Natural killer cell (primary cell): Measurements from ENCODE around the gene SCGB1C1. TPM values are rescaled to one million over a fixed set of nuclear protein-coding genes. Genes with fewer than 3 reads are reported as not detected.

Source experiments
- ATAC-seq, 3 donors: fragments of 150-1000 bp in 2 of 3; fragments of 200-7000 bp in 1 of 3; cut with Tn5 transposase; 1 replicate in 1 of 3; 2 replicates in 2 of 3; pipeline ENCODE4 v1.10.0; 2021; ENCODE audit warnings: mild to moderate bottlenecking in 2 of 3, moderate library complexity in 2 of 3
- DNase-seq, 2 donors: peaks; one replicate each; pipeline versions ENCODE4 v3.0.0 to v3.0.0-alpha.2; 2013 to 2021; ENCODE audit warnings: mixed read lengths in 1 of 2
- H3K27ac ChIP-seq: one replicate; pipeline ENCODE4 v1.5.1; 2013; ENCODE audit warnings: mild to moderate bottlenecking, low read length
- H3K27me3 ChIP-seq: one replicate; pipeline ENCODE4 v1.6.1; 2013; ENCODE audit warnings: low read length; ENCODE audit not compliant: control insufficient read depth, insufficient read depth
- H3K36me3 ChIP-seq: one replicate; pipeline ENCODE4 v1.6.1; 2013; ENCODE audit warnings: low read length; ENCODE audit not compliant: control insufficient read depth, insufficient read depth
- H3K4me1 ChIP-seq: one replicate; pipeline ENCODE4 v1.6.1; 2013; ENCODE audit warnings: low read length; ENCODE audit not compliant: control insufficient read depth, insufficient read depth
- H3K4me3 ChIP-seq: one replicate; pipeline ENCODE4 v1.5.1; 2013; ENCODE audit warnings: low read length
- H3K9me3 ChIP-seq: one replicate; pipeline ENCODE4 v1.6.1; 2013; ENCODE audit warnings: low read length; ENCODE audit not compliant: control insufficient read depth, insufficient read depth
- H3K27ac Mint-ChIP-seq, 2 donors: one replicate each; pipeline ENCODE4 v1.8.0; 2022; ENCODE audit warnings: mild to moderate bottlenecking in 2 of 2, mixed read lengths in 2 of 2, moderate library complexity in 1 of 2
- H3K27me3 Mint-ChIP-seq, 2 donors: one replicate each; pipeline ENCODE4 v1.8.0; 2022; ENCODE audit warnings: low read depth in 2 of 2, mixed read lengths in 2 of 2
- H3K36me3 Mint-ChIP-seq: one replicate; pipeline ENCODE4 v1.8.0; 2022; ENCODE audit warnings: mixed read lengths
- H3K4me1 Mint-ChIP-seq, 2 donors: one replicate each; pipeline ENCODE4 v1.8.0; 2022; ENCODE audit warnings: mixed read lengths in 2 of 2
- H3K4me3 Mint-ChIP-seq: one replicate; pipeline ENCODE4 v1.8.0; 2022; ENCODE audit warnings: mild to moderate bottlenecking, moderate library complexity, mixed read lengths
- H3K9me3 Mint-ChIP-seq, 2 donors: one replicate each; pipeline ENCODE4 v1.8.0; 2022; ENCODE audit warnings: mixed read lengths in 2 of 2
- CTCF ChIP-seq: fragments of 200-600 bp; IDR thresholded peaks from one replicate; pipeline ENCODE4 v1.8.0; 2022; ENCODE audit warnings: antibody characterized with exemption
- WGBS: methylation state at CpG from one replicate; pipeline ENCODE4 v1.1.7; 2013; ENCODE audit warnings: missing lambda C conversion rate; ENCODE audit not compliant: insufficient coverage; 5-methylcytosine and 5-hydroxymethylcytosine counted together
- intact Hi-C: fragments of 100-400 bp; cut with micrococcal nuclease; formaldehyde crosslinking; loops from one replicate; pipeline ENCODE4 v1.14.2; 2022
- total RNA-seq, 4 donors: library from RNA; stranded (reverse); fragments of 120-200 nt in 1 of 4; gene quantifications; one replicate each; pipeline versions ENCODE4 v1.2.3 to v1.2.4, GENCODE V29; 2013 to 2022

Gene SCGB1C1
- total RNA-seq, 3 donors from 2014 or later (not counting 1 experiment from before 2014, with no cell fraction given), result 0.73 to 2.1 TPM; not detected in 1

DNA sequence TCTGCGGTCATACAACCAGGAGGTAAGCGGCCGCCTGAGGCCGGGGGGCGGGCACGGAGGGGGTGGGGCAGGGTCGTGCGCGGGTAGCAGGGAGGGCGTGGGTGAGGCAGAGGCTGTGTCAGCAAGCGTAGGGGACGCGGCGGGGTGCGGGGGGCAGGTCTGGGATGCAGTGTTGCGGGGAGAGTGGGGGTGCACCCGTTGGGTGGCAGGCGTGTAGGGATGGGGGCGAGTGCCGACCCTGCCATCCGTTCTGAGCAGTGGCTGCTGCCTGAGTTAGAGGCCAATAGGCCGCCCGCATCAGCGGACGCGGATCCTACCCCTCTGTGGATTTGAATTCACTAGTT is 16.0 kb downstream of the SCGB1C1 start:
- Histone ChIP-seq H3K36me3 (peaks cover 57% of the 10 kb centered on the region), H3K9me3 (no peaks in the 10 kb centered on the region), H3K27ac (peak overlapping the region; percentile 94), H3K4me3 (peak overlapping the region; percentile 66), H3K27me3 (no peaks in the 10 kb centered on the region), H3K4me1 (peaks cover 50% of the 10 kb centered on the region)
- Mint-ChIP-seq H3K4me1 (peaks cover 27 to 51% of the 10 kb centered on the region in 2 donors), H3K9me3 (no peaks in the 10 kb centered on the region), H3K27ac (peak overlapping the region; percentile 99), H3K27me3 (no peaks in the 10 kb centered on the region), H3K36me3 (no peaks in the 10 kb centered on the region), H3K4me3 (peak overlapping the region; percentile 97)
- under 1% methylated on average over 26 of the region's 26 CpGs for WGBS
- ATAC-seq (peak in 2 of 3 donors; percentile 1), DNase-seq (no peak)
- no peak for TF ChIP-seq CTCF
- intact Hi-C loops, result loop anchor here (5.0 kb wide), 2 partner anchors 148 to 208 kb away; no protein-coding TSS in a partner anchor

- Histone ChIP-seq H3K9me3 (no peaks in the 10 kb centered on the region), H3K36me3 (peaks cover 59% of the 10 kb centered on the region), H3K27me3 (no peaks in the 10 kb centered on the region), H3K27ac (peak overlapping the region; percentile 94), H3K4me1 (peaks cover 49% of the 10 kb centered on the region), H3K4me3 (peak overlapping the region; percentile 66)
- intact Hi-C loops, result loop anchor here (5.0 kb wide), 2 partner anchors 148 to 208 kb away; no protein-coding TSS in a partner anchor
- ATAC-seq (no peak), DNase-seq (no peak)
- 71% methylated on average over 29 of the region's 29 CpGs for WGBS
- Mint-ChIP-seq H3K27ac (peak overlapping the region; percentile 99), H3K9me3 (no peaks in the 10 kb centered on the region), H3K36me3 (no peaks in the 10 kb centered on the region), H3K4me1 (peaks cover 25 to 49% of the 10 kb centered on the region in 2 donors), H3K4me3 (peak overlapping the region; percentile 97), H3K27me3 (no peaks in the 10 kb centered on the region)
- no peak for TF ChIP-seq CTCF
These were observed 16.6 kb downstream of the SCGB1C1 start for GRCh38 chr11:209275-210121.

GRCh38 chr11:210122-210802 is 17.4 kb downstream of the SCGB1C1 start:
- Mint-ChIP-seq H3K4me1 (peaks cover 25 to 49% of the 10 kb centered on the region in 2 donors), H3K36me3 (no peaks in the 10 kb centered on the region), H3K9me3 (no peaks in the 10 kb centered on the region), H3K27ac (peak overlapping the region in 1 of 2 donors; percentile 23), H3K27me3 (no peaks in the 10 kb centered on the region), H3K4me3 (peak overlapping the region; percentile 97)
- peaks cover 59% of the 10 kb centered on the region for H3K36me3 ChIP-seq
- TF ChIP-seq CTCF, result no peak
- intact Hi-C loops, result no loop called here
- no peak for DNase-seq
- no peaks in the 10 kb centered on the region for H3K27me3 ChIP-seq
- H3K4me3 ChIP-seq, result no peak overlapping the region
- peaks cover 41% of the 10 kb centered on the region for H3K4me1 ChIP-seq
- 93% methylated on average over 9 of the region's 9 CpGs for WGBS
- H3K27ac ChIP-seq, result no peak overlapping the region
- no peaks in the 10 kb centered on the region for H3K9me3 ChIP-seq
- ATAC-seq, result no peak
